Ovary (tissue), 3 donors: ENCODE data around the gene OR2D2.

Experiments
- POLR2A ChIP-seq: fragments of 450-650 bp; IDR thresholded peaks from one replicate; pipeline ENCODE4 v1.6.1; 2017; ENCODE audit warnings: antibody characterized with exemption, mild to moderate bottlenecking, moderate library complexity
- TF ChIP-seq, protein P1 (sequence below), 3 donors: fragments of 450-650 bp in 2 of 3; fragments of 200-600 bp in 1 of 3; IDR thresholded peaks; one replicate each; pipeline versions ENCODE4 v1.5.1 to v1.8.0; 2016 to 2022; ENCODE audit warnings: antibody characterized with exemption in 3 of 3, mild to moderate bottlenecking in 1 of 3
- donor health status: DM: no; HTN: no; CAD: no.

DNA sequence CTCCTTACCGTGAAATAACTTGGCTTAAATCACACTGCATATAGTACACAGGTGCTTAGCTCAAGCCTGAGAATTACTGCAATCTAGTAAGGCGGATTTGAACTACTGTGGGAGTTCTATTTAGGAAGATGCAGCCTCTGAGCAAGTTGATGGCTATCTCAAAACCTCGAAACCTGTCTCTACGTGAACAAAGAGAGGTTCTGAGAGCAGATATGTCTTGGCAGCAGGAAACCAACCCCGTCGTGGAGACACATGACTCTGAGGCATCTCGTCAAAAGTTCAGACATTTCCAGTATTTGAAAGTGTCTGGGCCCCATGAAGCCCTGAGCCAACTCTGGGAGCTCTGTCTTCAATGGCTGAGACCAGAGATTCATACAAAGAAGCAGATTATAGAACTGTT lies 39.8 kb upstream of the OR2D2 start:
- no peak for TF ChIP-seq POLR2A
- TF ChIP-seq, protein P1, sequence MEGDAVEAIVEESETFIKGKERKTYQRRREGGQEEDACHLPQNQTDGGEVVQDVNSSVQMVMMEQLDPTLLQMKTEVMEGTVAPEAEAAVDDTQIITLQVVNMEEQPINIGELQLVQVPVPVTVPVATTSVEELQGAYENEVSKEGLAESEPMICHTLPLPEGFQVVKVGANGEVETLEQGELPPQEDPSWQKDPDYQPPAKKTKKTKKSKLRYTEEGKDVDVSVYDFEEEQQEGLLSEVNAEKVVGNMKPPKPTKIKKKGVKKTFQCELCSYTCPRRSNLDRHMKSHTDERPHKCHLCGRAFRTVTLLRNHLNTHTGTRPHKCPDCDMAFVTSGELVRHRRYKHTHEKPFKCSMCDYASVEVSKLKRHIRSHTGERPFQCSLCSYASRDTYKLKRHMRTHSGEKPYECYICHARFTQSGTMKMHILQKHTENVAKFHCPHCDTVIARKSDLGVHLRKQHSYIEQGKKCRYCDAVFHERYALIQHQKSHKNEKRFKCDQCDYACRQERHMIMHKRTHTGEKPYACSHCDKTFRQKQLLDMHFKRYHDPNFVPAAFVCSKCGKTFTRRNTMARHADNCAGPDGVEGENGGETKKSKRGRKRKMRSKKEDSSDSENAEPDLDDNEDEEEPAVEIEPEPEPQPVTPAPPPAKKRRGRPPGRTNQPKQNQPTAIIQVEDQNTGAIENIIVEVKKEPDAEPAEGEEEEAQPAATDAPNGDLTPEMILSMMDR (IDR thresholded peaks at IDR 0.05), result no peak
